GM21423 (cell line): ENCODE measurements around the gene FASTKD1.

Source experiments
- ATAC-seq: cut with Tn5 transposase; IDR thresholded peaks from one replicate; pipeline ENCODE4 v1.9.1; 2021; ENCODE audit warnings: mild to moderate bottlenecking, moderate library complexity; ENCODE audit not compliant: unreplicated experiment

FASTKD1 gene

DNA sequence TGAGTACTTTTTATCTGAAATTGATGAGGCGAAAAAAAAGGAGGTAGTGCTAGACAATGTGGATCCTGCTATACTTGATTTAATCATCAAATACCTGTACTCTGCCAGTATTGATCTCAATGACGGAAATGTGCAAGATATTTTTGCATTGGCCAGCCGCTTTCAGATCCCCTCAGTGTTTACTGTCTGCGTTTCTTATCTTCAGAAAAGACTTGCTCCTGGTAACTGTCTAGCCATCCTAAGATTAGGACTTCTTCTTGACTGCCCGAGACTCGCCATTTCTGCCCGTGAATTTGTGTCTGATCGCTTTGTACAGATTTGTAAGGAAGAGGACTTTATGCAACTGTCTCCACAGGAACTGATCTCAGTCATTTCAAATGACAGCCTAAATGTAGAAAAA is 63.7 kb downstream of the FASTKD1 start:
- ATAC-seq = no peak

DNA sequence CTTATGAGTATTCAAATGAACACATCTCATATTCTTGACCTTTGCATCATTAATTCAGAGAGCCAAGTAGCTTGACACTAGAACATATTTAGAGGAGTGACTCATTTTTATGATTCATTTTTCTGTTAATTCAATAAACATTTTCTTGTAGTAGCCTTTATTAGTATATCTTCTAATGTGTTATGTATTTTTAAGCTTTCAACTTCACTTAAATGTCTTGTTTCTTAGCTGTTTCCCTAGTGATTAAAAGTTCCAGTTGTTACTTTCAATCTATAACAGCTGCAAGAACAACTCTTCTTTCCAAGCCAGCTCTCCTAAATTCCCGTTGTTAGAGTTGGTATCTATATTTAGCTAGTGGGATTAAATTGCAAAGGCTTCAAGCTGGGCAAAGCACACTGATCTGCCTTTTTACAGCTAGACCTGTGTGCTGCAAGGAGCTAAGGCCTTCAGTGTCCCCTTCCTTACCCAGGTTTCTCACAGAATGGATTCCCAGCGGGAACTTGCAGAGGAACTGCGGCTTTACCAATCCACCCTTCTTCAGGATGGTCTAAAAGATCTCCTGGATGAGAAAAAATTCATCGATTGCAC is 64.3 kb downstream of the FASTKD1 start, which contains the start of gene KLHL41:
Gene KLHL41, plus strand, starts transcription at position 405 of the 588 bp plus-strand sequence. Its CDS starts 77 bp downstream, at position 482.
- ATAC-seq = no peak

DNA sequence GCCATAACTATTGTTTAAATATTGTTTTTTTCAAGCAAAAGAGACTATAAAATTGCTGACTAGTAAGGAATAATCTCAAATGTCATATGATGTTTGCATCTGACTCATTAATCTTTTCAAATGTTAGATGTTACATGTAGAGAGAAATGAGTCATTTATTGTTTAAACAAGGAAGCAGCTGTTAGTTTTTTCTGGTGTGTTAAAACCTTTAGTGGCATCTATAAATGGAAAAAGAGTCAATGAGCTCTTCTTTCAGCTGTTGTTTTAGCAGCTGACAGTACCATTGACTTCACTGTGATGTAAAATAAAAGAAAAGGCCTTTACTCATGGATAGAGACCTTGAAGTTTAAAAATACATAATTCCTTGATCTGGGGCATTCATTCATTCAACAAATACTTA is 66.0 kb downstream of the FASTKD1 start:
- ATAC-seq = no peak

DNA sequence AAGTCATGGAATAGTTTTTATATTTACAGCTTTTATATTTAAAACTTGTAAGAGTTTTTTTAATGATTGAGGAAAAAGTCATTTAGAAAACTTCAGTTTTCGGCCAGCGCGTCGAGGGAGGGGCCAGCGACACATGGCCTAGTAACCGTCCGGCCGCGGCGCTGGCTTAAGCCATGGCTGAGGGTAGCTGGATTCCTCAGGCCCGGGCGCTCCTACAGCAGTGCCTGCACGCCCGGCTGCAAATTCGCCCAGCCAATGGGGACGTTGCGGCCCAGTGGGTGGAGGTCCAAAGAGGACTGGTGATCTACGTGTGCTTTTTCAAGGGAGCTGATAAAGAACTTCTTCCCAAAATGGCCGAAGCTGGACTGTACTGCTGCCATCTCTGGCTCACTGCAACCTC is 69.0 kb downstream of the FASTKD1 start:
- ATAC-seq = no peak

DNA sequence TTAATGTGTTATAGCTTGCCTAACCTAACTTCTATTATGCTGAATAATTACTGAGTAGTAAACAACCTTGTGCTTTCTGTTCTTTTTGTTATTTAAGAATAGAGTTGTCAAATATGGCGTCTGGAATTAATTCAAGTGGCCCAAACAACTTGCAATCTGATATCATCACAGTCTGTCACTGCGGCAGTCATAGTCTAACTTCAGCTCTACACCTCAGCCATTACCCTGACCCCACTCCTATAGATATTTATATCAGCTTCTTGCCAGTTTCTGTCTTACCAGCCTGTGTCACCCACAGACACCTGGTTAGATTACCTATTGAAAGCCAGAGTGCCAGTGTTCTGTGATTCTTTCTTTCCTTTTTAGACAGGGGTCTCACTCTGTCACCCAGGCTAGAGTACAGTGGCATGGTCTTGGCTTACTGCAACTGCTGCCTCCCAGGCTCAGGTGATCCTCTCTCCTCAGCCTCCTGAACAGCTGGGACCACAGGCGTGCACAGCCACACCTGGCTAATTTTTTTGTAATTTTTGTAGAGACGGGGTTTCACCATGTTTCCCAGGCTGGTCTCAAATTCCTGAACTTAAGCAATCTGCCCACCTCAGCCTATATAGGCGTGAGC is 78.2 kb downstream of the FASTKD1 start:
- ATAC-seq = no peak

DNA sequence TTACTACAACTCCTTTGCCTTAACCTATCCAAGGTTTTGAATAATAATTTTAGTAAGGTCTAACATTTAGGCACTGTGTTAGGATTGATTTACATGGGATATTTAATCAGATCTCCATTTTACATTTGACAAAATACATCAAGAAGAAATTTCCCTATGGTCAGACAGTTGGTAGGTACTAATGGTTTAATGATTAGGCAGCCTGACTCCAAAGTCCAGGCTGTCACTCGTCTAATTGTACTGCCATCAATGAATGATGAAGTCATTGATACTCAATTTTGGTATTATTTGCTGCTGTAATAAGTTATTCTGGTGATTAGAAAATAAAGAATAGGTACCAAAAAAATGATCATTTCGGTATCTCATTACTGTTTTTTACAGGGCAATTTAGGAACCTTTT is 80.3 kb downstream of the FASTKD1 start:
- ATAC-seq = no peak

DNA sequence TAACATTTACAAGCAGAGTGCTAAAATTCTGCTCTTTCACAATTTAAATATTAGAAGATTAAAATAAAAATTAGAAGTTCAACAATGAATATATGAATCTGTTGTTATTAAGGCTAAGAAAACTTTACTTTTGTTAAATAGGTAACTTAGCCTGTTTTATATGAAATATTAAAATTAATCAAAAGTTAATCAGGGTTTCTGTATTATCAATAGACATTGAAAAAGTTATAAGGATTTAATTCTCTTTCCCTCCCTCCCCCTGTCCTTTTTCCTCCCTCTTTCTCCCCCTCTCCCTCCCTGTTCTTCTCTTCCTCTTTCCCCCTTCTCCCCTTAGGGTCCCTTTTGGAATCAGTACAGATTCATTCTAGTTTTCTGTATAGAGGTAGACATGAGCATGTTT is 82.3 kb downstream of the FASTKD1 start:
- no peak for ATAC-seq

DNA sequence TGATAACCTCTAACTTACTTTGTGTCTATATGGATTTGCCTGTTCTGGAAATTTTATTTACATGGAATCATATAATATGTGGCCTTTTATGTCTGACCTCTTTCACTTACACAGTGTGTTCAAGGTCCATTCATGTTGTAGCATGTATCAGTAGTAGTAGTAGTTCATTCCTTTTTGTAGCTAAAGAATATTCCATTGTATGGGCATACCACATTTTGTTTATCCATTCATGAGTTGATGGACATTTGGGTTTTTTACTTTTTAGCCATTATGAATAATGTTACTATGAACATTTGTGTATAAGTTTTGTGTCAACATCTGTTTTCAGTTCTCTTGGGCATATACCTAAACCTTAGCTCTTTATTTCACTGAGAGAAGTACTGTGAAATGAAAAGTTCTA is 82.8 kb downstream of the FASTKD1 start:
- ATAC-seq = no peak

DNA sequence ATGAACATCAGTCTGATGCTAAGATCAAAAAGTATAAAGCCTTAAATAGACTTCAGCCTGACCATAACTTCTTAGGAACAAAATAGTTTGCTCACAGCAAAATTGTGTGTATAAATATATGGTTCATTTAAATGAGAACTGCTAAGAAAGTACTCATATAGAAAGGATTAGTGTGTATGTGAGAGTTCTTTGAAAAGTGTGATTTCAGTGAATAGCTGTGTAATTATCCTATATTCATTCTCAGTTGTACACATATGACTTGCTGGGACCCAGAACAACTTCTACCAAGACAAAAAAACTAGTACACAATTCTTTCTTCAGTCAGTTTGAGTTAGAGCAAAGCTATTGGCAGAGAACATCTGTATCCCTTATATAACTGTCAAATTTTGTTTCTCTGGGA is 87.2 kb downstream of the FASTKD1 start:
- ATAC-seq = no peak

DNA sequence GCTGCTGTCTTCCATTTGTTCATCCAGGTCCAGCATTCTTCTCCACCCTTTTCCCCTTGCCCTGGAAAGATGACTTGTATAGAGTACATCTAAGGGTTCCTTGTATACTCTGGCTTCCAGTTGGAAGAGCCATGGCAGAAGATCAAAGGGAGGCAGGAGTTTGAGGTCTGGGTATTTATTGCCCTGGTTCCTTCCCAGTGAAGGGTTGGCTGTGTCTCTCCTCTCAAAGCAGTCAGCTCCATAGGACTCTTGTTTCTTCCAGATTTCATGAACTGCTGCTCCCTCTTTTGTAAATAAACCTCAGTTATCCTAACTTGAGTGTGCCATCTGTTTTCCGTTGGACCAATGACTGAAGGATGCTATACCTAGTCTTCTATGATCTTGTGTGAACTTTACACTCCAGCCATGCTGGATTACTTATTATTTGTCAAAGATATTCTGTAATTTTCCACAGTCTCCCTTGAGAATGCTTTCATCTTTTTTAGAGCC is 88.0 kb downstream of the FASTKD1 start:
- ATAC-seq = no peak

DNA sequence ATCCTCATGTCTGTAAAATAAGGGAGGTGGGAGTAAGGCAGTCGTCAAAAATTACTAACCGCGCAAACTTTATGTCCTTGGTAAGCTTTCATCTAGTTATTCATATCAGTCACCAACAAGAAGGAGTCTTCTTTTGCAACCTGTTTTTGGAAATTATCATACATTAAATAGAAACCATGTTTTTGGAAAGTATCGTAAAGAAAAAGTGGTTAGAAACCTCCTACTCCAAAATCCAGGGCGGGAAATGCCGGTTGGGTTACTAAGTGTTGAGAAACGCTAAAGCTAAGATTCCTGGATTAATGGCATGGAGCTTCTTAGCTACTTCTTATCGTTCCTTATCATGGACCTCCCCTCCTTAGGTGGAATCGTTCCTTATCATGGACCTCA is 93.6 kb downstream of the FASTKD1 start:
- ATAC-seq = no peak
